Activated T-helper 1 cell treated with anti-CD3 and anti-CD28 coated beads, Interleukin-12 subunit alpha, Interleukin-12 subunit beta, Interleukin-2, Interleukin-4 antibody, amounts not matched to agents 30 ng/mL and 10 ng/mL and 1 ng/mL, durations not matched to agents 14 hours and 24 hours and 36 hours (primary cell): ENCODE measurements around the gene SGPL1. TPM values are rescaled to one million over a fixed set of nuclear protein-coding genes. Genes with fewer than 3 reads are reported as not detected.

Experiments used
- DNase-seq: peaks from one replicate; pipeline ENCODE4 v3.0.0; 2021; ENCODE audit warnings: low spot score
- H3K27ac Mint-ChIP-seq: one replicate; pipeline ENCODE4 v1.8.0; 2021; ENCODE audit warnings: mild to moderate bottlenecking, mixed read lengths
- H3K27me3 Mint-ChIP-seq: one replicate; pipeline ENCODE4 v1.8.0; 2022; ENCODE audit warnings: mild to moderate bottlenecking, moderate library complexity, mixed read lengths; ENCODE audit not compliant: insufficient read depth
- H3K36me3 Mint-ChIP-seq: one replicate; pipeline ENCODE4 v1.8.0; 2021; ENCODE audit warnings: low read depth, mixed read lengths
- H3K4me1 Mint-ChIP-seq: one replicate; pipeline ENCODE4 v1.8.0; 2021; ENCODE audit warnings: low read depth, mixed read lengths
- H3K4me3 Mint-ChIP-seq: one replicate; pipeline ENCODE4 v1.8.0; 2021; ENCODE audit warnings: mild to moderate bottlenecking, moderate library complexity, mixed read lengths
- H3K9me3 Mint-ChIP-seq: one replicate; pipeline ENCODE4 v1.8.0; 2021; ENCODE audit warnings: mixed read lengths
- intact Hi-C: fragments of 100-400 bp; cut with micrococcal nuclease; formaldehyde crosslinking; loops from one replicate; pipeline ENCODE4 v1.15.1; 2024
- total RNA-seq: library from RNA; stranded (reverse); gene quantifications from 2 replicates; pipeline ENCODE4 v1.2.3, GENCODE V29; 2022

Gene SGPL1
- total RNA-seq, 1 donor from 2014 or later = 79.0 TPM

DNA sequence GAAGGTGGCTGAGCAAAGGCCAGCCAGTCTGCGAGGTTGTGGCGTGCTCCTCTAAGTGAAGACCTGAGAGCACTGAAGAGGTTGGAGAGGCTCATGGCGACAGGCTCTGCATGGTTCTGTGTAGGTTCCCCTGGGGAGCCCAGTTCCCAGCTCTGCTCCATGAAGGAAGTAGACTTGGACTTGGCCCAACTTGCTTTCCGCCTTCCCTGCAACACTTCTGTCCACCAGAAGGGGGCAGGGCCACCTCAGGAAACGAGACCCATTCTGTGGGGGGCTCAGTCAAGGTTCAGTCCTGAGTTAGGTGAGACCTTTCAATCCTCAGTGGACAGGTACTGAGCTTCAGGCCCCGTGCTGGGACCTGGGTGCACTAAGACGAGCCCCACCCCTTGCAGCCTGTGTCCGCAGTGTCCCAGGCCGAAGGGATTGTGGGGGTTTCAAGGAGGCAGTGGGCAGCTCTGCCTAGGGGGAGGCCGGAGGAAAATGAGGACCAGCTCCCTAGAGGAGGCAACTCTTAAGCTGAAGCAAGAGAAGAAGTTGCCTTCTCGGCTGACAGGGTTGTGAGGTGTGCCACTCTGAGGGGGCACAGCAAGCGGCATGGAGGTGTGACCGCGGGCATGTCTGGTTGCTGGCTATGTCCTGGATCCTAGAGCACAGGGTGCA, 87.6 kb downstream of the SGPL1 start:
- H3K4me1 Mint-ChIP-seq = no peaks in the 10 kb centered on the region
- DNase-seq = no peak
- no peaks in the 10 kb centered on the region for H3K9me3 Mint-ChIP-seq
- H3K27ac Mint-ChIP-seq = no peak overlapping the region
- H3K4me3 Mint-ChIP-seq = no peak overlapping the region
- intact Hi-C loops = no loop called here
- H3K36me3 Mint-ChIP-seq = no peaks in the 10 kb centered on the region
- H3K27me3 Mint-ChIP-seq = peaks cover 2% of the 10 kb centered on the region

GRCh38 chr10:70905071-70906021, 89.6 kb downstream of the SGPL1 start:
- no peak for DNase-seq
- no peaks in the 10 kb centered on the region for H3K27me3 Mint-ChIP-seq
- H3K36me3 Mint-ChIP-seq = no peaks in the 10 kb centered on the region
- no peaks in the 10 kb centered on the region for H3K9me3 Mint-ChIP-seq
- no peaks in the 10 kb centered on the region for H3K4me1 Mint-ChIP-seq
- intact Hi-C loops = no loop called here
- no peak overlapping the region for H3K27ac Mint-ChIP-seq
- no peak overlapping the region for H3K4me3 Mint-ChIP-seq

DNA sequence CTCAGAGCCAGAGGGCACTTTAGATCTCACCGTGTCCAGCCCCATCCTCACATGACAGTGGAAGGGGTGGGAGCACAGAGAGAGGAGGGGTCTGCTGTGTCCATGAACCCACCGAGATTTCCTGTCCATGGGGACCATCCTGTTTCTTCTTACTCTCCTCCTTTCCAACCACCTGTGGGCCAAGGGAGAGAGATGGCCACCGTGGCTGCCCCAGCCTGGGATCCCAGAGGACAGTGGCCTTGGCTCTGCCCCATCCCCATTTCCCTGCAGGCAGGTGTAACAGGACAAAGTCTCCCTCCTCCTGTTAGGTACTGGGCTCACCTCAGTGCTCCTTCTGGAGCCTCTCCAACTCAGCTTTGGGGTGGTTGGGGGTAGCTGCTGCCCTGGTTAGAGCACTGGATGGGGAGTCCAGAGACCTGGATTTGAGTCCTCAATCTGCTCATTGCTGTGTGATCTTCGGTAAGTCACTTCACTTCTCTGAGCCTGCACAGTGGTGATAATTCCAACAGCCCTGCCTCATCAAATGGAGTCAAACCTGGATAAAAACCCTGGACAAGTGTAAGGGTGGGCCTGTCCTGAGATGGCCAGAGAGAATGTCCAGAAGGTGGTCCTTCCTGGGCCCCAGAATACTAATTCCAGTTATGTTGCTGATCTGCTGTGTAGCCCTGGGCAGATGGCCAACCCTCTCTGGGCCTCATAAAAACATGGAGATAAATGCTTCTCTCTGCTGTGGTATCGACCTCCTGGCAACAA, 90.5 kb downstream of the SGPL1 start:
- no peak for DNase-seq
- intact Hi-C loops = no loop called here
- Mint-ChIP-seq H3K36me3 (no peaks in the 10 kb centered on the region), H3K27me3 (no peaks in the 10 kb centered on the region), H3K4me1 (no peaks in the 10 kb centered on the region), H3K4me3 (no peak overlapping the region), H3K9me3 (no peaks in the 10 kb centered on the region), H3K27ac (no peak overlapping the region)

DNA sequence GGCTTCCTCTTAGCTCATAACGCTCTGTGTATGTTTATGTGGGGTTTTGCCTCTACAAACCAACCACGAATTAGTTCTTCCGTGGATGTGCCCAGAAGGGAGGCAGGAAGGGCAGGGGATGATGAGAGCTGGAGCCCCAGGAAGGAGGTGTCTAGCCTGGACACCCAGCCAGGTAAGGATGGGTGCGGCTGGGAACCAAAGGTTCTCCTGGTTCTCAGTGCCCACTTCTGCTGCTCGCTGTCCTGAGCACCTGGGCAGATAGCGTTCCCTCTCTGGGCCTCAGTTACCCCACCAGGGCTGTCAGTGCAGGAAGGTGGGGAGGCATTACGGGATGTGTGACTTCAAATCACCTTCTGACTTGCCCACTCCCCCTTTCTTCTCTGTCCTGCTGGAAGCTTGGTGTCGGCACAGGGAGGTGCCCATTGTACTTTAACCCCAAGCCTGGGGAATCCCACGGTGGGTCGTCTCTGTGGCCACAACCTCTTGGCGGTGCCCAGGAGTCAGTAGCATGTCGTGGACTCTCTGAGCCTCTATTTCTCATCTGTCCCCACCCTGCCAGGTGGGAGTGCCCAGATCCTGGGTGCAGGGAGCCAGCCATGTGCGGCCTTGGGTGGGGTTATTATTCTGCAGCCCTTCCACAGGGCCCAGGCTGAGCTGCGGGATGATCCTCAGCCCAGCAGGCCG, 91.3 kb downstream of the SGPL1 start:
- intact Hi-C loops = no loop called here
- H3K36me3 Mint-ChIP-seq = no peaks in the 10 kb centered on the region
- no peaks in the 10 kb centered on the region for H3K4me1 Mint-ChIP-seq
- H3K4me3 Mint-ChIP-seq = no peak overlapping the region
- DNase-seq = no peak
- no peaks in the 10 kb centered on the region for H3K27me3 Mint-ChIP-seq
- no peak overlapping the region for H3K27ac Mint-ChIP-seq
- no peaks in the 10 kb centered on the region for H3K9me3 Mint-ChIP-seq

DNA sequence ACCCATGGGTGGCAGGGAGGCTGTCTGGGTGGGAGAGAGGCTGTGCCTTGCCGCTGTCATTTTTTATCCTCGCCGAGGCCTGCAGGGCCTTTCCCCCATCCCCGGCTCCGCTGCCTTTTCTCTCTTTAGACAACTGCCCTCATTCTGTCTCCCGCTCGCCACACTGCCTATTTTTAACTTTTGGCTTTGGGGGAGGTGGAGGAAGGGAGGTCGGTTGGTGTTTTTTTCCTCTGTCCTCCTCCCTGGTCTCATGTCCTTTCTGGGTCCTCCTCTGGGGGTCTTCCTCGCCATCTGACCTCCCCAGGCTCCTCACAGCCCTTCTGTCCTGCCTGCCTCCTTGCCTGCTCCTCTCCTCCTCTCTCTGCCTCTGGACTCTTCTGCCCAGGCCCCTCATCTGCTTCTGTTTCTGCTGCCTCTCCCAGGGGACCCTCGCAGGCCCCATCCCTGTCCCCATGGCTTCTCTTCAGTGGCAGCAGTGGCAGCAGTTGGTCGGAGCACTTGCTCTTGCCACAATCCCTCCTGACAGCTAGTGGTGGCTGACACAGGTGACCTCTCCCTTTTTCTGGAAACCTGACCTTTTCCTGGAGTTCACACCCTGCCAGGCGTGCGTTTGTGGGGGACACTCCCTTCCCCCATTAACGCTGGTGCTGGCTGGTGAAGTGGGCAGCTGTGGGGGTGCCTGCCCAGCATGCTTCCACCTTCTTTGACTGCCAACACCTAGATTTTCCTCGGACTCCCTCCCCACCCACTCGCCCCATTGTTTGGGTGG, 92.1 kb downstream of the SGPL1 start:
- Mint-ChIP-seq H3K27ac (no peak overlapping the region), H3K27me3 (no peaks in the 10 kb centered on the region), H3K9me3 (no peaks in the 10 kb centered on the region), H3K4me3 (no peak overlapping the region), H3K36me3 (no peaks in the 10 kb centered on the region), H3K4me1 (no peaks in the 10 kb centered on the region)
- intact Hi-C loops = no loop called here
- DNase-seq = no peak

- DNase-seq = no peak
- Mint-ChIP-seq H3K27me3 (no peaks in the 10 kb centered on the region), H3K36me3 (no peaks in the 10 kb centered on the region), H3K4me1 (no peaks in the 10 kb centered on the region), H3K4me3 (no peak overlapping the region), H3K27ac (no peak overlapping the region), H3K9me3 (no peaks in the 10 kb centered on the region)
- intact Hi-C loops = no loop called here
Measured at GRCh38 chr10:70908406-70909296, 92.9 kb downstream of the SGPL1 start.

DNA sequence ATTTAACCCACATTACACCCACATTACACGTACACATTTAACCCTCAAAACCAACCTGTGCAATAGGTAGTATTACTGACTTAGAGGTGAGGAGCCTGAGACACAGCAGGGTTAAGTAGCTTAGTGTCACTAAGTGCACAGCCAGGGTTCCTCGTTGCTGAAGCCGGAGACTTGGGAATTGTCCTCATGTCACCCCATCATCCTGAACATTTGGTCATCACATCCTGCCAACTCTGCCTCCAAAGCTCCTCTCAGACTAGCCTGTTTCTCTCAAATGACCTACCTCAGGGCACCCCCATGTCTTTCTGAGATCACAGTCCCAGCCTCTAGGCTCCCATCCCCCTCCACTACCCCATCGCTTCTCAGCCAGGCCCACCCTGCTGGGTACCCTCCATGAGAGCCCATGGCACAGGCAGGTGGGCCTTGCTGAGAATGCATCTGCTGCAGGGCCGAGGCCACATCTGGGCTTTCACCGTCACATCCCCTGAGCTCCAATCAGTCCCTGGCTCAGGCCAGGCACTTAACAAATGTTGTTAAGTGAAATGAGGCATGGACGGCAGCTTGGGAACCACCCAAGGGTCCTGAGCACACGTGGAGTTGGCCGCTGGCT, 93.7 kb downstream of the SGPL1 start:
- Mint-ChIP-seq H3K27ac (no peak overlapping the region), H3K4me1 (no peaks in the 10 kb centered on the region), H3K27me3 (no peaks in the 10 kb centered on the region), H3K4me3 (no peak overlapping the region), H3K36me3 (no peaks in the 10 kb centered on the region), H3K9me3 (no peaks in the 10 kb centered on the region)
- intact Hi-C loops = no loop called here
- DNase-seq = no peak

GRCh38 chr10:70910486-70911341, 95.0 kb downstream of the SGPL1 start:
- H3K36me3 Mint-ChIP-seq = no peaks in the 10 kb centered on the region
- no peak for DNase-seq
- intact Hi-C loops = no loop called here
- no peaks in the 10 kb centered on the region for H3K4me1 Mint-ChIP-seq
- no peaks in the 10 kb centered on the region for H3K27me3 Mint-ChIP-seq
- H3K9me3 Mint-ChIP-seq = no peaks in the 10 kb centered on the region
- H3K4me3 Mint-ChIP-seq = no peak overlapping the region
- H3K27ac Mint-ChIP-seq = no peak overlapping the region

GRCh38 chr10:70911386-70911785, 95.6 kb downstream of the SGPL1 start:
- Mint-ChIP-seq H3K27me3 (no peaks in the 10 kb centered on the region), H3K36me3 (no peaks in the 10 kb centered on the region), H3K4me3 (no peak overlapping the region), H3K9me3 (no peaks in the 10 kb centered on the region), H3K4me1 (no peaks in the 10 kb centered on the region), H3K27ac (no peak overlapping the region)
- intact Hi-C loops = no loop called here
- no peak for DNase-seq

DNA sequence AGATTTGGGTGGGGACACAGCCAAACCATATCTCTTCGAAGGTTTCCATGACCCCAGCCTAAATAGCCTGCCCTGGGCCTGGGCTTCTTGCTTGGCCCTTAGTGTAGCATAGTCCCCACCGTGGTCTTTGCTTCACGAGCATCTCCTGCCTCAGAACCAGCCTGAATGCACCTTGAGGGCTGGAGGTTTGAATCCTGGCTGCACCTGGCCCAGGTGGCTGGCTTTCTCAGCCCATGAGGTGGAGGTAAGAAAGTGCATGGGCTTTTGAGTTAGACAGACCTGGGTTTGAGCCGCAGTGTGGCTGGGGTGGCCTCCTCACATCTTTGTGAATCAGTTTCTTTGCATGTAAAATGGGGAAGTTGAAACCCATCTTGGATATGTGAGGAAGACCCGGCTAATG, 96.8 kb downstream of the SGPL1 start:
- H3K36me3 Mint-ChIP-seq = no peaks in the 10 kb centered on the region
- H3K9me3 Mint-ChIP-seq = no peaks in the 10 kb centered on the region
- intact Hi-C loops = no loop called here
- H3K4me1 Mint-ChIP-seq = no peaks in the 10 kb centered on the region
- H3K27me3 Mint-ChIP-seq = no peaks in the 10 kb centered on the region
- no peak overlapping the region for H3K4me3 Mint-ChIP-seq
- H3K27ac Mint-ChIP-seq = no peak overlapping the region
- no peak for DNase-seq
